ENCODE measurements around the gene DUSP2. TPM values are rescaled to one million over a fixed set of nuclear protein-coding genes. Genes with fewer than 3 reads are reported as not detected.

DUSP2 gene
- total and polyA plus RNA-seq, 9 of the 15 experiments (the other 6 are each of a cell fraction or from before 2014, with no cell fraction given) = 0.04 to 0.18 TPM; not detected in 7

DNA sequence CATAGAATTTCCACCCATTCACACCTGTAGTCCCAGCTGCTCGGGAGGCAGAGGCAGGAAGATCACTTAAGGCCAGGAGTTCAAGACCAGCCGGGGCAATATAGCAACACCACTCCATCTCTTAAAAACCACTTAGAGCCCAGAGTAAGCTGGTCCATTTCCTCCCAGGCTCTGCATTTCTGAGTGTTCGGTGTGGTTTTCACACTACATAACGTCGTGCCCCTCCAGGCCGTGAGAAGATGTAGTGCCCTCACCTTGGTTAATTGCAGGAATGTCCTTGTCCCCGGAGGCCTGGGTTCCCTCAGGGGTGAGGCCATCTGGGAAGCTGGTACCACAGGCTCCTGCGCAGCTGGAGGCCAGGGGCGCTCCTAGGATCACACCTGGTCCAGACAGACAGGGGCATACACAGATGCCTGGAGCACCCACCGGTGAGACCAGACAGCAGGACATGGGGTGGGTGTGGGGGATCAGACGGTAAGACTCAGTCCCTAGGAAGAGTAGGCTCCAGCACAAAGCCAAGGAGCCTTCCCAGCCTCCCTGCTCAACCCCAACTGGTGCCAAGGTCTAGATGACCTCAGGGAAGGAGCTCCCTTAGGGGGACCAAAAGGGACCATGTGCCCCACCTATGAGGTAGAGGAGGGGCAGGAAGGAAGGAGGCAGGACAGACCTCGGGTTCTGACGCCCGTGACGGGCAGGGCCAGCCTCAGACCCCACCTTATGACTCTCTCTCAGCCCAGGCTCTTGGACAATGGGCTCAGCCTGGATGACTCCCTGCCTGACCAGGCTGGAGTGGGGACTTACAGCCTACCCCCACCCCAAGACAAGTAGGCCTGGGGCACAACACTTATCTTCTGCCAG, 7.7 kb downstream of the DUSP2 start:
- no peak for FAIRE-seq
- Histone ChIP-seq H3K9me1 (ENCODE audit: control insufficient read depth, insufficient read depth, low read length) (no peaks in the 10 kb centered on the region), H3K4me3 (no peak overlapping the region), H3K27ac (ENCODE audit: extremely low read depth, low read depth, low read length) (no peak overlapping the region), H3K9me3 (replicated peaks; ENCODE audit: control insufficient read depth, insufficient read depth, low read depth, low read length) (no peaks in the 10 kb centered on the region), H3K4me2 (ENCODE audit: insufficient read depth, low read length) (no peak overlapping the region), H3K79me2 (ENCODE audit: control insufficient read depth, insufficient read depth, low read length) (no peaks in the 10 kb centered on the region), H3K4me1 (replicated peaks in 1 of 2; ENCODE audit: control insufficient read depth in 2 of 2, insufficient read depth in 2 of 2, low read length in 2 of 2) (peaks cover 0 to 4% of the 10 kb centered on the region in 2 experiments; a peak in 3 of 5 replicates), H4K20me1 (replicated peaks; ENCODE audit: control insufficient read depth, insufficient read depth, low read length) (0 out of 2 replicates have a peak, but pooled peaks cover 20% of the 10 kb centered on the region), H3K9ac (ENCODE audit: insufficient read depth in 1 of 2, low read depth in 2 of 2, low read length in 2 of 2) (no peak overlapping the region), H2AFZ (ENCODE audit: low read depth, low read length) (no peak overlapping the region), H3K36me3 (ENCODE audit: control insufficient read depth, insufficient read depth, low read length) (no peaks in the 10 kb centered on the region), H3K27me3 (ENCODE audit: control insufficient read depth in 2 of 2, insufficient read depth in 2 of 2, low read length in 2 of 2) (peaks cover 34 to 63% of the 10 kb centered on the region in 2 experiments)
- no peak for DNase-seq (ENCODE audit: extremely low read depth in 1 of 4, low spot score in 3 of 4)
- intact Hi-C loops (cut with micrococcal nuclease) = loop anchor here (1.0 to 2.0 kb wide), 3 partner anchors 37 to 371 kb away; no protein-coding TSS in a partner anchor
- no TSS peak for BruUV-seq (replicated peaks)
- under 1% methylated on average over 15 of the region's 15 CpGs for WGBS (ENCODE audit: insufficient coverage, low coverage, missing lambda C conversion rate)
- no peak for ATAC-seq
- in situ Hi-C loops (cut with MboI) = no loop called here
- ChIA-PET CTCF (ENCODE audit: low intra/inter-chr PET ratio) (interaction anchor here (0.6 to 3.0 kb wide), 4 partner anchors 124 to 371 kb away, joined by 3 to 40 read pairs (median 3); no protein-coding TSS in a partner anchor), POLR2A (interaction anchor here (1.3 kb wide), 1 partner anchor 37 kb away, joined by 6 read pairs; no protein-coding TSS in a partner anchor)
- no peak for TF ChIP-seq SMARCB1 (IDR thresholded peaks at IDR 0.05; ENCODE audit: insufficient read length, low read depth)
- no peak for TF ChIP-seq MCM7 (IDR thresholded peaks at IDR 0.05)
- TF ChIP-seq, protein P1, sequence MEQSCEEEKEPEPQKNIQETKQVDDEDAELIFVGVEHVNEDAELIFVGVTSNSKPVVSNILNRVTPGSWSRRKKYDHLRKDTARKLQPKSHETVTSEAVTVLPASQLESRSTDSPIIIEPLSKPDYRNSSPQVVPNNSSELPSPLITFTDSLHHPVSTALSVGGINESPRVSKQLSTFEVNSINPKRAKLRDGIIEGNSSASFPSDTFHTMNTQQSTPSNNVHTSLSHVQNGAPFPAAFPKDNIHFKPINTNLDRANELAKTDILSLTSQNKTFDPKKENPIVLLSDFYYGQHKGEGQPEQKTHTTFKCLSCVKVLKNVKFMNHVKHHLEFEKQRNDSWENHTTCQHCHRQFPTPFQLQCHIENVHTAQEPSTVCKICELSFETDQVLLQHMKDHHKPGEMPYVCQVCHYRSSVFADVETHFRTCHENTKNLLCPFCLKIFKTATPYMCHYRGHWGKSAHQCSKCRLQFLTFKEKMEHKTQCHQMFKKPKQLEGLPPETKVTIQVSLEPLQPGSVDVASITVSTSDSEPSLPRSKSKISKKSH (CRISPR knock-in tag; IDR thresholded peaks at IDR 0.05) = no peak
- TF ChIP-seq, protein P2, sequence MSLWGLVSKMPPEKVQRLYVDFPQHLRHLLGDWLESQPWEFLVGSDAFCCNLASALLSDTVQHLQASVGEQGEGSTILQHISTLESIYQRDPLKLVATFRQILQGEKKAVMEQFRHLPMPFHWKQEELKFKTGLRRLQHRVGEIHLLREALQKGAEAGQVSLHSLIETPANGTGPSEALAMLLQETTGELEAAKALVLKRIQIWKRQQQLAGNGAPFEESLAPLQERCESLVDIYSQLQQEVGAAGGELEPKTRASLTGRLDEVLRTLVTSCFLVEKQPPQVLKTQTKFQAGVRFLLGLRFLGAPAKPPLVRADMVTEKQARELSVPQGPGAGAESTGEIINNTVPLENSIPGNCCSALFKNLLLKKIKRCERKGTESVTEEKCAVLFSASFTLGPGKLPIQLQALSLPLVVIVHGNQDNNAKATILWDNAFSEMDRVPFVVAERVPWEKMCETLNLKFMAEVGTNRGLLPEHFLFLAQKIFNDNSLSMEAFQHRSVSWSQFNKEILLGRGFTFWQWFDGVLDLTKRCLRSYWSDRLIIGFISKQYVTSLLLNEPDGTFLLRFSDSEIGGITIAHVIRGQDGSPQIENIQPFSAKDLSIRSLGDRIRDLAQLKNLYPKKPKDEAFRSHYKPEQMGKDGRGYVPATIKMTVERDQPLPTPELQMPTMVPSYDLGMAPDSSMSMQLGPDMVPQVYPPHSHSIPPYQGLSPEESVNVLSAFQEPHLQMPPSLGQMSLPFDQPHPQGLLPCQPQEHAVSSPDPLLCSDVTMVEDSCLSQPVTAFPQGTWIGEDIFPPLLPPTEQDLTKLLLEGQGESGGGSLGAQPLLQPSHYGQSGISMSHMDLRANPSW (CRISPR knock-in tag; IDR thresholded peaks at IDR 0.05) = no peak
- TF ChIP-seq, protein P3, sequence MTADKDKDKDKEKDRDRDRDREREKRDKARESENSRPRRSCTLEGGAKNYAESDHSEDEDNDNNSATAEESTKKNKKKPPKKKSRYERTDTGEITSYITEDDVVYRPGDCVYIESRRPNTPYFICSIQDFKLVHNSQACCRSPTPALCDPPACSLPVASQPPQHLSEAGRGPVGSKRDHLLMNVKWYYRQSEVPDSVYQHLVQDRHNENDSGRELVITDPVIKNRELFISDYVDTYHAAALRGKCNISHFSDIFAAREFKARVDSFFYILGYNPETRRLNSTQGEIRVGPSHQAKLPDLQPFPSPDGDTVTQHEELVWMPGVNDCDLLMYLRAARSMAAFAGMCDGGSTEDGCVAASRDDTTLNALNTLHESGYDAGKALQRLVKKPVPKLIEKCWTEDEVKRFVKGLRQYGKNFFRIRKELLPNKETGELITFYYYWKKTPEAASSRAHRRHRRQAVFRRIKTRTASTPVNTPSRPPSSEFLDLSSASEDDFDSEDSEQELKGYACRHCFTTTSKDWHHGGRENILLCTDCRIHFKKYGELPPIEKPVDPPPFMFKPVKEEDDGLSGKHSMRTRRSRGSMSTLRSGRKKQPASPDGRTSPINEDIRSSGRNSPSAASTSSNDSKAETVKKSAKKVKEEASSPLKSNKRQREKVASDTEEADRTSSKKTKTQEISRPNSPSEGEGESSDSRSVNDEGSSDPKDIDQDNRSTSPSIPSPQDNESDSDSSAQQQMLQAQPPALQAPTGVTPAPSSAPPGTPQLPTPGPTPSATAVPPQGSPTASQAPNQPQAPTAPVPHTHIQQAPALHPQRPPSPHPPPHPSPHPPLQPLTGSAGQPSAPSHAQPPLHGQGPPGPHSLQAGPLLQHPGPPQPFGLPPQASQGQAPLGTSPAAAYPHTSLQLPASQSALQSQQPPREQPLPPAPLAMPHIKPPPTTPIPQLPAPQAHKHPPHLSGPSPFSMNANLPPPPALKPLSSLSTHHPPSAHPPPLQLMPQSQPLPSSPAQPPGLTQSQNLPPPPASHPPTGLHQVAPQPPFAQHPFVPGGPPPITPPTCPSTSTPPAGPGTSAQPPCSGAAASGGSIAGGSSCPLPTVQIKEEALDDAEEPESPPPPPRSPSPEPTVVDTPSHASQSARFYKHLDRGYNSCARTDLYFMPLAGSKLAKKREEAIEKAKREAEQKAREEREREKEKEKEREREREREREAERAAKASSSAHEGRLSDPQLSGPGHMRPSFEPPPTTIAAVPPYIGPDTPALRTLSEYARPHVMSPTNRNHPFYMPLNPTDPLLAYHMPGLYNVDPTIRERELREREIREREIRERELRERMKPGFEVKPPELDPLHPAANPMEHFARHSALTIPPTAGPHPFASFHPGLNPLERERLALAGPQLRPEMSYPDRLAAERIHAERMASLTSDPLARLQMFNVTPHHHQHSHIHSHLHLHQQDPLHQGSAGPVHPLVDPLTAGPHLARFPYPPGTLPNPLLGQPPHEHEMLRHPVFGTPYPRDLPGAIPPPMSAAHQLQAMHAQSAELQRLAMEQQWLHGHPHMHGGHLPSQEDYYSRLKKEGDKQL (CRISPR knock-in tag; IDR thresholded peaks at IDR 0.05; ENCODE audit: borderline replicate concordance) = no peak
- TF ChIP-seq ZNF174 (CRISPR knock-in tag; IDR thresholded peaks at IDR 0.05) = no peak
- TF ChIP-seq, protein P4, sequence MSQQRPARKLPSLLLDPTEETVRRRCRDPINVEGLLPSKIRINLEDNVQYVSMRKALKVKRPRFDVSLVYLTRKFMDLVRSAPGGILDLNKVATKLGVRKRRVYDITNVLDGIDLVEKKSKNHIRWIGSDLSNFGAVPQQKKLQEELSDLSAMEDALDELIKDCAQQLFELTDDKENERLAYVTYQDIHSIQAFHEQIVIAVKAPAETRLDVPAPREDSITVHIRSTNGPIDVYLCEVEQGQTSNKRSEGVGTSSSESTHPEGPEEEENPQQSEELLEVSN (IDR thresholded peaks at IDR 0.05; ENCODE audit: borderline replicate concordance in 1 of 2, extremely low read depth in 1 of 2, insufficient read depth in 1 of 2, insufficient read length in 1 of 2, low read depth in 1 of 2, low read length in 1 of 2, poor library complexity in 1 of 2, severe bottlenecking in 1 of 2) = no peak
- no peak for TF ChIP-seq TAF1 (IDR thresholded peaks at IDR 0.05; ENCODE audit: control insufficient read depth, extremely low read depth, insufficient read depth, low read length, severe bottlenecking)

Data from K562 (cell line).